Endothelial cell of umbilical vein (primary cell): ENCODE measurements around the gene PPFIA2.

Experiments
- EZH2 ChIP-seq: IDR thresholded peaks from 2 replicates; pipeline ENCODE4 v1.6.1; 2012; ENCODE audit warnings: borderline replicate concordance, low read depth, mild to moderate bottlenecking, moderate library complexity, low read length, inconsistent platforms; ENCODE audit not compliant: severe bottlenecking
- FOS ChIP-seq: IDR thresholded peaks from 2 replicates; pipeline ENCODE4 v1.6.1; 2011; ENCODE audit warnings: mild to moderate bottlenecking, low read length, moderate library complexity, borderline replicate concordance; ENCODE audit not compliant: insufficient read depth
- GATA2 ChIP-seq: IDR thresholded peaks from 2 replicates; pipeline ENCODE4 v1.7.0; 2011; ENCODE audit warnings: low read depth, mild to moderate bottlenecking, moderate library complexity, mixed read lengths, low read length; ENCODE audit not compliant: insufficient read length, insufficient read depth
- JUN ChIP-seq: IDR thresholded peaks from 2 replicates; pipeline ENCODE4 v1.6.1; 2011; ENCODE audit warnings: borderline replicate concordance, low read depth; ENCODE audit not compliant: insufficient read length, insufficient read depth
- MYC ChIP-seq: IDR thresholded peaks from one replicate; pipeline ENCODE4 v1.6.1; 2011; ENCODE audit warnings: mild to moderate bottlenecking, low read depth, low read length
- POLR2A ChIP-seq: IDR thresholded peaks from 2 replicates; pipeline ENCODE4 v1.6.1; 2012; ENCODE audit warnings: low read depth, mild to moderate bottlenecking, control low read depth, low read length
- POLR2AphosphoS5 ChIP-seq: IDR thresholded peaks from 2 replicates; pipeline ENCODE4 v1.6.1; 2012; ENCODE audit warnings: low read depth, mild to moderate bottlenecking, control low read depth, low read length, moderate library complexity; ENCODE audit not compliant: insufficient read depth
- TF ChIP-seq, protein P1 (sequence below), 2 donors: IDR thresholded peaks; 1 replicate in 1 of 2; 2 replicates in 1 of 2; pipeline ENCODE4 v1.5.1; 2011; ENCODE audit warnings: low read length in 2 of 2, mild to moderate bottlenecking in 2 of 2, moderate library complexity in 2 of 2, control low read depth in 1 of 2, inconsistent platforms in 1 of 2, low read depth in 1 of 2; ENCODE audit not compliant: insufficient read depth in 1 of 2; ENCODE audit errors: extremely low read depth in 1 of 2
- TF ChIP-seq, protein P2 (sequence below): IDR thresholded peaks from 2 replicates; pipeline ENCODE4 v1.6.1; 2011; ENCODE audit not compliant: insufficient read depth, insufficient read length

DNA sequence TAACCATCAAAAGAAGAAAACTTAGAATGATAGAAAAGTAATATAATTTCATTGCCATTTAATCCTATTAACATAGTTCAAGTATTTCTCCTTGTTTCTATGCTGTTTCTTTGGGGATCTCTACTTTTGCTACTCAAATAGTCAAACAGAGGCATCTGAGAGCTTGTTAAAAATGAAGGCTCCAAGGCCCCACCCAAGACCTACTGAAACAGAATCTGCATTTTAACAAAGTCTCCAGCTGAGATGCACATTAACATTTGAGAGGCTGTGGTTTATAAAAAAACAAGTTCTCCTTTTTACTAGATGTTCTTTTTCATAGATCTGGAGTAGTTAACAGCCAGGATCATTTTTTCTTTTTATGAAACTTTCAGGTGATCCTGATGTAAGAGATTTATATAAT, 31.8 kb downstream of the PPFIA2 start:
- TF ChIP-seq, protein P1, sequence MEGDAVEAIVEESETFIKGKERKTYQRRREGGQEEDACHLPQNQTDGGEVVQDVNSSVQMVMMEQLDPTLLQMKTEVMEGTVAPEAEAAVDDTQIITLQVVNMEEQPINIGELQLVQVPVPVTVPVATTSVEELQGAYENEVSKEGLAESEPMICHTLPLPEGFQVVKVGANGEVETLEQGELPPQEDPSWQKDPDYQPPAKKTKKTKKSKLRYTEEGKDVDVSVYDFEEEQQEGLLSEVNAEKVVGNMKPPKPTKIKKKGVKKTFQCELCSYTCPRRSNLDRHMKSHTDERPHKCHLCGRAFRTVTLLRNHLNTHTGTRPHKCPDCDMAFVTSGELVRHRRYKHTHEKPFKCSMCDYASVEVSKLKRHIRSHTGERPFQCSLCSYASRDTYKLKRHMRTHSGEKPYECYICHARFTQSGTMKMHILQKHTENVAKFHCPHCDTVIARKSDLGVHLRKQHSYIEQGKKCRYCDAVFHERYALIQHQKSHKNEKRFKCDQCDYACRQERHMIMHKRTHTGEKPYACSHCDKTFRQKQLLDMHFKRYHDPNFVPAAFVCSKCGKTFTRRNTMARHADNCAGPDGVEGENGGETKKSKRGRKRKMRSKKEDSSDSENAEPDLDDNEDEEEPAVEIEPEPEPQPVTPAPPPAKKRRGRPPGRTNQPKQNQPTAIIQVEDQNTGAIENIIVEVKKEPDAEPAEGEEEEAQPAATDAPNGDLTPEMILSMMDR (IDR thresholded peaks at IDR 0.05; ENCODE audit: extremely low read depth in 1 of 2, insufficient read depth in 1 of 2, low read depth in 1 of 2, low read length in 2 of 2): no peak
- TF ChIP-seq POLR2AphosphoS5 (no peak), JUN (no peak), POLR2A (no peak), EZH2 (no peak), MYC (no peak), GATA2 (no peak), FOS (no peak)
- TF ChIP-seq, protein P2, sequence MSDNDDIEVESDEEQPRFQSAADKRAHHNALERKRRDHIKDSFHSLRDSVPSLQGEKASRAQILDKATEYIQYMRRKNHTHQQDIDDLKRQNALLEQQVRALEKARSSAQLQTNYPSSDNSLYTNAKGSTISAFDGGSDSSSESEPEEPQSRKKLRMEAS: no peak
